A673 (cell line): Measurements from ENCODE around the gene CADPS2. TPM values are rescaled to one million over a fixed set of nuclear protein-coding genes. Genes with fewer than 3 reads are reported as not detected.

Source experiments
- BruUV-seq: library from RNA; stranded (reverse); fragments of 400-500 nt; replicated peaks from 2 replicates; lab custom pipeline; 2021; lab: Mats Ljungman, UMichigan
- CTCF ChIA-PET: fragments of 300-600 bp; sonication (Branson Sonifier 250); formaldehyde crosslinking; loops from one replicate; lab custom pipeline; 2022; ENCODE audit warnings: antibody characterized with exemption; lab: Charles Lee
- POLR2A ChIA-PET: fragments of 300-600 bp; sonication (Branson Sonifier 250); formaldehyde crosslinking; loops from one replicate; lab custom pipeline; 2022; ENCODE audit warnings: antibody characterized with exemption; ENCODE audit not compliant: low non-redundant PET; lab: Charles Lee
- DNase-seq: peaks from one replicate; pipeline ENCODE4 v3.0.0-alpha.2; 2015; ENCODE audit warnings: low spot score
- H3K27ac ChIP-seq: fragments of 200-600 bp; sonication (generic); 2 replicates; pipeline ENCODE4 v1.5.1; 2016; ENCODE audit warnings: mixed run types, low read depth, mild to moderate bottlenecking, mixed read lengths, antibody characterized with exemption, low read length; ENCODE audit not compliant: poor library complexity, severe bottlenecking
- H3K27me3 ChIP-seq: fragments of 200-600 bp; sonication (generic); replicated peaks from 2 replicates; pipeline ENCODE4 v1.6.1; 2017; ENCODE audit warnings: mixed run types, low read depth, mild to moderate bottlenecking, mixed read lengths, antibody characterized with exemption, low read length; ENCODE audit not compliant: insufficient read depth, poor library complexity
- H3K36me3 ChIP-seq: fragments of 200-600 bp; sonication (generic); 2 replicates; pipeline ENCODE4 v1.6.1; 2016; ENCODE audit warnings: mixed run types, mild to moderate bottlenecking, mixed read lengths, antibody characterized with exemption, low read length; ENCODE audit not compliant: insufficient read depth, poor library complexity, severe bottlenecking
- H3K4me1 ChIP-seq: fragments of 200-600 bp; sonication (generic); 2 replicates; pipeline ENCODE4 v1.6.1; 2017; ENCODE audit warnings: mixed run types, mild to moderate bottlenecking, mixed read lengths, antibody characterized with exemption, low read length; ENCODE audit not compliant: insufficient read depth, poor library complexity, severe bottlenecking
- H3K4me3 ChIP-seq: fragments of 200-600 bp; sonication (generic); 2 replicates; pipeline ENCODE4 v1.5.1; 2016; ENCODE audit warnings: low read depth, mixed run types, mild to moderate bottlenecking, mixed read lengths, low read length; ENCODE audit not compliant: poor library complexity, severe bottlenecking
- H3K9me3 ChIP-seq: fragments of 200-600 bp; sonication (generic); 2 replicates; pipeline ENCODE4 v1.6.1; 2016; ENCODE audit warnings: mixed run types, low read depth, mild to moderate bottlenecking, mixed read lengths, antibody characterized with exemption, low read length; ENCODE audit not compliant: poor library complexity, severe bottlenecking
- EZH2 ChIP-seq: fragments of 200-600 bp; sonication (generic); IDR thresholded peaks from 2 replicates; pipeline ENCODE4 v1.6.1; 2017; ENCODE audit warnings: borderline replicate concordance, low read depth, mild to moderate bottlenecking, mixed read lengths, antibody characterized with exemption, low read length; ENCODE audit not compliant: poor library complexity, severe bottlenecking
- intact Hi-C: fragments of 100-400 bp; cut with micrococcal nuclease; formaldehyde crosslinking; loops from one replicate; pipeline ENCODE4 v1.10.0; 2022; ENCODE audit not compliant: unreplicated experiment
- total RNA-seq: library from RNA; stranded (reverse); gene quantifications from 2 replicates; pipeline ENCODE4 v1.2.3, GENCODE V29; 2021
- TF ChIP-seq, protein P1 (sequence below): fragments of 300-800, 200-600 bp; sonication (generic); conservative IDR thresholded peaks from 2 replicates; pipeline ENCODE4 v1.5.1; 2017; ENCODE audit warnings: low read depth, mild to moderate bottlenecking, antibody characterized with exemption, low read length, moderate library complexity, mixed read lengths

CADPS2 gene
- total RNA-seq, 1 experiment from 2014 or later, result 81.3 TPM

DNA sequence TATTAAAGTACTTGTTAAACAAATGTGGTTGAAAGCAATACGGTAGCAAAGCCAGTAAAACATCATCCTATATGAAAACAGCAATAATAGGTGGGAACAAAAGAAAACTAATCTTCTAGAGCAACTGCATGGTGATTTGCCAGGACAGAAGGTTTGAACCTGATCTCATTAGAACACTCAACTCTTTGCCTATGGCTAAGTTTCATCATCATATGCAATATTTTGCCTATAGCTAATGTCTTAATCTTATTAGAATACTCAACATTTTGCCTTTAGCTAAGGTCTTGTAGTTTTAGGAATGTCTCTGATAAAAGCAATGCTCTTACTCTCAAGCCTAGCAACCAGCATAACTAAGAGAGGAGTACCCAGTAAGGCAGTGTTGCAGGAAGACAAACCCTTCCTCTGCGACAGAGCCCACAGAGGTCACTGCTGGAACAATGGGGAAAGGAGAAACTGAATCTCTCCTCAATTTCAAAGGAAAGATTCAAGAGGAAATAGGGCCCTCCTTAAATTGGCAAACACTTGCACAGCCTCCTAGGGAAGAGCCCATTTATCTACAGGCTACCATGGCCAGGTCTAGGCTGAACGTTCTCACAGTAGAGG is 38.3 kb downstream of the CADPS2 start:
- BruUV-seq, result no TSS peak
- ChIA-PET CTCF (no interaction called here), POLR2A (no interaction called here)
- intact Hi-C loops, result no loop called here
- H3K27ac ChIP-seq, result peak overlapping the region; percentile 74
- no peak overlapping the region for H3K4me3 ChIP-seq
- DNase-seq, result peak; percentile 60
- no peaks in the 10 kb centered on the region for H3K36me3 ChIP-seq
- H3K9me3 ChIP-seq, result no peaks in the 10 kb centered on the region
- TF ChIP-seq, protein P1, sequence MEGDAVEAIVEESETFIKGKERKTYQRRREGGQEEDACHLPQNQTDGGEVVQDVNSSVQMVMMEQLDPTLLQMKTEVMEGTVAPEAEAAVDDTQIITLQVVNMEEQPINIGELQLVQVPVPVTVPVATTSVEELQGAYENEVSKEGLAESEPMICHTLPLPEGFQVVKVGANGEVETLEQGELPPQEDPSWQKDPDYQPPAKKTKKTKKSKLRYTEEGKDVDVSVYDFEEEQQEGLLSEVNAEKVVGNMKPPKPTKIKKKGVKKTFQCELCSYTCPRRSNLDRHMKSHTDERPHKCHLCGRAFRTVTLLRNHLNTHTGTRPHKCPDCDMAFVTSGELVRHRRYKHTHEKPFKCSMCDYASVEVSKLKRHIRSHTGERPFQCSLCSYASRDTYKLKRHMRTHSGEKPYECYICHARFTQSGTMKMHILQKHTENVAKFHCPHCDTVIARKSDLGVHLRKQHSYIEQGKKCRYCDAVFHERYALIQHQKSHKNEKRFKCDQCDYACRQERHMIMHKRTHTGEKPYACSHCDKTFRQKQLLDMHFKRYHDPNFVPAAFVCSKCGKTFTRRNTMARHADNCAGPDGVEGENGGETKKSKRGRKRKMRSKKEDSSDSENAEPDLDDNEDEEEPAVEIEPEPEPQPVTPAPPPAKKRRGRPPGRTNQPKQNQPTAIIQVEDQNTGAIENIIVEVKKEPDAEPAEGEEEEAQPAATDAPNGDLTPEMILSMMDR, result no peak
- TF ChIP-seq EZH2, result no peak
- H3K27me3 ChIP-seq, result no peaks in the 10 kb centered on the region
- peaks cover 69% of the 10 kb centered on the region for H3K4me1 ChIP-seq

DNA sequence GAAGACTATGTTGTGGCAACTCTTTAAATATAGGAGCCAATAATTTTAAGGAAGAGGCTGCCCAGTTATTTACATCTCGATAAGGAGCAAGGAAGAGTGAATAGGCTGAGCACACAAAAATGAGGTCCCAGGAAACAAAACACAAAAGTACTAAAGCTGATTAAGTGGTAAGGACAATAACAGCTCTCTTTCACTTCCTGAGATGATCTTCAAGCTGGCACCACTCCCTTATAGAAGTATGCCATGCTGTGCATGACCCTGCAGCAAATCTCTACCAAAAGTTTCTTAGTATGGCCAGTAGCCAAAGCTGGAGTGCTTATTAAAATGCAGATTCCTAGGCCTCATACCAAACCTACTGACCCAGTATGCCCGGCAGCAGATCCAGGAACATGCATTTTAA is 39.7 kb downstream of the CADPS2 start:
- H3K36me3 ChIP-seq, result no peaks in the 10 kb centered on the region
- intact Hi-C loops, result no loop called here
- BruUV-seq, result no TSS peak

DNA sequence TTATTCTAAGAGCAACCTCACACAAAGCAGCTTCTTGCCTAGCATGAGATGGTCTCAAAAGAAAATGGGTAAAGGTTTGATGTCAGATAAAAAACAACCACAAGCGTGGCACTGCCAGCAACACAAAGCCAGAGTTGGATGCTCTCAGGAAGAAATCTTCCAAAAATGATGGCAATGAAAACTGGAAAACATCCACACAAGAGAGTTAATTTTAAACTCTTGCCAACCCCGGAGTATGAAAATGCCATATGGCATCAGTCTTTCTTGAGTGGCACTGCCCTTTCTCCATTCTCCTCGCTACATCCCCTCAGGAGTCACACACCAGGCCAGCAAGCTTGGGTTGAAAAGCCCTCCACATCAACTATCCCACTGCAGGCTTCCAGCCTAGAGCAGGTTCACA is 41.0 kb downstream of the CADPS2 start:
- peak overlapping the region; percentile 65 for H3K27ac ChIP-seq
- H3K36me3 ChIP-seq, result peaks cover 5% of the 10 kb centered on the region
- ChIA-PET POLR2A (no interaction called here), CTCF (no interaction called here)
- intact Hi-C loops, result no loop called here
- no peaks in the 10 kb centered on the region for H3K9me3 ChIP-seq
- TF ChIP-seq, protein P1, result no peak
- TF ChIP-seq EZH2, result no peak
- H3K27me3 ChIP-seq, result no peaks in the 10 kb centered on the region
- no peak for DNase-seq
- H3K4me1 ChIP-seq, result peaks cover 76% of the 10 kb centered on the region
- no peak overlapping the region for H3K4me3 ChIP-seq
- no TSS peak for BruUV-seq

More for the DNA sequence above, 39.7 kb downstream of the CADPS2 start:
- Histone ChIP-seq H3K9me3 (no peaks in the 10 kb centered on the region), H3K27me3 (no peaks in the 10 kb centered on the region), H3K4me1 (peaks cover 76% of the 10 kb centered on the region), H3K27ac (peak overlapping the region; percentile 74), H3K4me3 (no peak overlapping the region)
- ChIA-PET POLR2A (no interaction called here), CTCF (interaction anchor here (0.6 kb wide), 1 partner anchor 434 kb away, joined by 3 read pairs; no protein-coding TSS in a partner anchor)
- no peak for TF ChIP-seq EZH2
- TF ChIP-seq, protein P1, result no peak
- DNase-seq, result peak; percentile 94
